GM21447 (cell line): ENCODE data around the gene OTUB2.

ENCODE experiments used
- ATAC-seq: cut with Tn5 transposase; IDR thresholded peaks from one replicate; pipeline ENCODE4 v1.9.1; 2021; ENCODE audit not compliant: unreplicated experiment

The OTUB2 gene

GRCh38 chr14:94020267-94020666, 5.9 kb upstream of the OTUB2 start:
- ATAC-seq = no peak

- no peak for ATAC-seq
These were observed 5.1 kb upstream of the OTUB2 start for GRCh38 chr14:94021001-94021400.

- no peak for ATAC-seq
These were observed 4.6 kb upstream of the OTUB2 start for GRCh38 chr14:94021416-94022157.

GRCh38 chr14:94022532-94023411, 3.4 kb upstream of the OTUB2 start:
- ATAC-seq = no peak

- ATAC-seq = no peak
These were observed 1.6 kb upstream of the OTUB2 start for GRCh38 chr14:94024549-94024948.

GRCh38 chr14:94025720-94026119, 420 bp upstream of the OTUB2 start:
- no peak for ATAC-seq

- no peak for ATAC-seq
These were observed 839 bp downstream of the OTUB2 start for GRCh38 chr14:94026889-94027469.

- ATAC-seq = no peak
These were observed 1.7 kb downstream of the OTUB2 start for GRCh38 chr14:94027566-94028449.

GRCh38 chr14:94028450-94028826, 2.3 kb downstream of the OTUB2 start:
- no peak for ATAC-seq

GRCh38 chr14:94029265-94029664, 3.1 kb downstream of the OTUB2 start:
- no peak for ATAC-seq

- ATAC-seq = no peak
These were observed 3.6 kb downstream of the OTUB2 start for GRCh38 chr14:94029671-94030203.

- ATAC-seq = no peak
These were observed 4.4 kb downstream of the OTUB2 start for GRCh38 chr14:94030571-94030970.

- ATAC-seq = no peak
These were observed 5.2 kb downstream of the OTUB2 start for GRCh38 chr14:94031161-94031882.

GRCh38 chr14:94031883-94032279, 5.7 kb downstream of the OTUB2 start:
- ATAC-seq = no peak

GRCh38 chr14:94034886-94035285, 8.7 kb downstream of the OTUB2 start:
- ATAC-seq = no peak

GRCh38 chr14:94036313-94037167, 10.4 kb downstream of the OTUB2 start:
- ATAC-seq = peak; percentile 84

- no peak for ATAC-seq
These were observed 11.8 kb downstream of the OTUB2 start for GRCh38 chr14:94037954-94038353.

GRCh38 chr14:94038510-94038909, 12.4 kb downstream of the OTUB2 start:
- ATAC-seq = no peak
